H1 (cell line): ENCODE data around the gene INPP4B. TPM values are rescaled to one million over a fixed set of nuclear protein-coding genes. Genes with fewer than 3 reads are reported as not detected.
A peak's percentile ranks its signal among the peaks of the same experiment; 100 is the strongest.

Source experiments
- CTCF ChIA-PET: fragments of 300-600 bp; sonication (Branson Sonifier 250); formaldehyde crosslinking; loops from one replicate; lab custom pipeline; 2021; ENCODE audit not compliant: partially characterized antibody; lab: Charles Lee
- POLR2A ChIA-PET: fragments of 300-600 bp; sonication (Branson Sonifier 250); formaldehyde crosslinking; loops from one replicate; lab custom pipeline; 2021; ENCODE audit warnings: inconsistent platforms; ENCODE audit not compliant: partially characterized antibody; lab: Charles Lee
- DNase-seq, 2 experiments: peaks; one replicate each; pipeline versions ENCODE4 v3.0.0 to v3.0.0-alpha.2; 2010 to 2022; ENCODE audit warnings: low spot score in 2 of 2, low read depth in 1 of 2, mixed read lengths in 1 of 2
- FAIRE-seq: peaks from 2 replicates; lab custom pipeline; 2011; peaks lifted over from hg19 to GRCh38; lab: Jason Lieb, UNC
- H2AFZ ChIP-seq: 2 replicates; pipeline ENCODE4 v1.8.1; 2012; ENCODE audit warnings: low read length, inconsistent platforms
- H2AK5ac ChIP-seq: 2 replicates; pipeline ENCODE4 v1.6.1; 2013; ENCODE audit warnings: low read depth, low read length
- H2BK120ac ChIP-seq: replicated peaks from 2 replicates; pipeline ENCODE3; 2013; ENCODE audit warnings: low read depth, low read length, inconsistent platforms
- H2BK12ac ChIP-seq: 2 replicates; pipeline ENCODE4 v1.6.1; 2013; ENCODE audit warnings: low read depth, low read length
- H2BK15ac ChIP-seq: 2 replicates; pipeline ENCODE4 v1.6.1; 2013; ENCODE audit warnings: low read length
- H2BK20ac ChIP-seq: 2 replicates; pipeline ENCODE4 v1.6.1; 2013; ENCODE audit warnings: low read length
- H2BK5ac ChIP-seq: 2 replicates; pipeline ENCODE4 v1.6.1; 2013; ENCODE audit warnings: low read depth, low read length
- H3K14ac ChIP-seq: 2 replicates; pipeline ENCODE4 v1.6.1; 2013; ENCODE audit warnings: inconsistent platforms; ENCODE audit not compliant: insufficient read length
- H3K18ac ChIP-seq: 2 replicates; pipeline ENCODE4 v1.6.1; 2013; ENCODE audit warnings: low read length; ENCODE audit errors: extremely low read depth
- H3K23ac ChIP-seq: 2 replicates; pipeline ENCODE4 v1.6.1; 2013; ENCODE audit warnings: inconsistent platforms; ENCODE audit not compliant: insufficient read length
- H3K23me2 ChIP-seq: 2 replicates; pipeline ENCODE4 v1.6.1; 2013; ENCODE audit warnings: low read depth, low read length
- H3K27ac ChIP-seq: 2 replicates; pipeline ENCODE4 v1.6.1; 2011; ENCODE audit warnings: low read depth, low read length, inconsistent platforms
- H3K27me3 ChIP-seq, 4 experiments: replicated peaks in 1 of 4; 1 replicate in 1 of 4; 2 replicates in 3 of 4; pipeline versions ENCODE4 v1.6.1 to v1.8.1; 2011 to 2013; ENCODE audit warnings: low read length in 3 of 4, mild to moderate bottlenecking in 3 of 4, inconsistent platforms in 2 of 4, mixed read lengths in 2 of 4, moderate library complexity in 1 of 4; ENCODE audit not compliant: control insufficient read depth in 3 of 4, insufficient read depth in 3 of 4; ENCODE audit errors: extremely low read depth in 1 of 4
- H3K36me3 ChIP-seq, 4 experiments: 2 replicates each; pipeline versions ENCODE4 v1.6.1 to v1.8.1; 2011 to 2013; ENCODE audit warnings: mild to moderate bottlenecking in 4 of 4, low read length in 3 of 4, moderate library complexity in 2 of 4, control low read depth in 1 of 4, inconsistent platforms in 1 of 4; ENCODE audit not compliant: insufficient read depth in 4 of 4, control insufficient read depth in 2 of 4
- H3K4ac ChIP-seq: replicated peaks from 2 replicates; pipeline ENCODE3; 2013; ENCODE audit warnings: low read length, low read depth, mixed read lengths, inconsistent platforms; ENCODE audit not compliant: insufficient read length
- H3K4me1 ChIP-seq, 4 experiments: replicated peaks in 1 of 4; 1 replicate in 1 of 4; 2 replicates in 3 of 4; pipeline versions ENCODE4 v1.6.1 to v1.8.1; 2011 to 2013; ENCODE audit warnings: low read length in 3 of 4, inconsistent platforms in 2 of 4, mixed read lengths in 1 of 4; ENCODE audit not compliant: insufficient read depth in 4 of 4, control insufficient read depth in 3 of 4
- H3K4me2 ChIP-seq, 2 experiments: 2 replicates each; pipeline versions ENCODE4 v1.6.1 to v1.8.1; 2011 to 2013; ENCODE audit warnings: low read depth in 2 of 2, low read length in 2 of 2, control low read depth in 1 of 2, inconsistent platforms in 1 of 2, mild to moderate bottlenecking in 1 of 2; ENCODE audit not compliant: insufficient read depth in 1 of 2
- H3K4me3 ChIP-seq, 4 experiments: fragments of 200-600, 300-600 bp in 1 of 4; sonication (generic), shearing (Covaris generic), sonication (Bioruptor Twin) in 1 of 4; 2 replicates each; pipeline versions ENCODE4 v1.5.1 to v1.8.1; 2011 to 2016; ENCODE audit warnings: low read length in 4 of 4, low read depth in 3 of 4, control low read depth in 2 of 4, inconsistent platforms in 2 of 4, mild to moderate bottlenecking in 2 of 4, mixed read lengths in 1 of 4, moderate library complexity in 1 of 4; ENCODE audit not compliant: insufficient read depth in 2 of 4; ENCODE audit errors: extremely low read depth in 1 of 4
- H3K56ac ChIP-seq: replicated peaks from 2 replicates; pipeline ENCODE3; 2013; ENCODE audit warnings: low read depth, mild to moderate bottlenecking, mixed read lengths, low read length, inconsistent platforms; ENCODE audit not compliant: insufficient read length
- H3K79me1 ChIP-seq: 2 replicates; pipeline ENCODE4 v1.6.1; 2013; ENCODE audit warnings: low read depth, low read length, control low read depth
- H3K79me2 ChIP-seq, 2 experiments: 2 replicates each; pipeline versions ENCODE4 v1.6.1 to v1.8.1; 2012 to 2013; ENCODE audit warnings: low read length in 2 of 2, mild to moderate bottlenecking in 2 of 2, inconsistent platforms in 1 of 2; ENCODE audit not compliant: insufficient read depth in 2 of 2, control insufficient read depth in 1 of 2
- H3K9ac ChIP-seq, 4 experiments: replicated peaks in 1 of 4; 1 replicate in 1 of 4; 2 replicates in 3 of 4; pipeline versions ENCODE4 v1.6.1 to v1.8.1; 2011 to 2013; ENCODE audit warnings: low read depth in 3 of 4, low read length in 3 of 4, control low read depth in 2 of 4, mild to moderate bottlenecking in 2 of 4, moderate library complexity in 2 of 4, inconsistent platforms in 1 of 4; ENCODE audit errors: extremely low read depth in 1 of 4
- H3K9me3 ChIP-seq, 2 experiments: 2 replicates each; pipeline versions ENCODE4 v1.6.1 to v1.8.1; 2012 to 2013; ENCODE audit warnings: mild to moderate bottlenecking in 2 of 2, moderate library complexity in 2 of 2, control low read depth in 1 of 2, inconsistent platforms in 1 of 2, low read depth in 1 of 2, low read length in 1 of 2, mixed read lengths in 1 of 2; ENCODE audit not compliant: insufficient read depth in 2 of 2
- H4K20me1 ChIP-seq, 2 experiments: replicated peaks in 1 of 2; 2 replicates each; pipeline versions ENCODE3 to v1.8.1; 2011 to 2013; ENCODE audit warnings: inconsistent platforms in 2 of 2, low read length in 2 of 2, mild to moderate bottlenecking in 1 of 2; ENCODE audit not compliant: insufficient read depth in 2 of 2, control insufficient read depth in 1 of 2
- H4K5ac ChIP-seq: 2 replicates; pipeline ENCODE4 v1.6.1; 2013; ENCODE audit warnings: low read length, low read depth, mixed read lengths, inconsistent platforms; ENCODE audit not compliant: insufficient read length
- H4K8ac ChIP-seq: 2 replicates; pipeline ENCODE4 v1.8.0; 2013; ENCODE audit warnings: mild to moderate bottlenecking, moderate library complexity, low read length, inconsistent platforms; ENCODE audit not compliant: insufficient read depth; ENCODE audit errors: extremely low read depth
- H4K91ac ChIP-seq: replicated peaks from 2 replicates; pipeline ENCODE3; 2013; ENCODE audit warnings: low read length, mixed read lengths, inconsistent platforms; ENCODE audit not compliant: insufficient read length
- BCL11A ChIP-seq, 2 experiments: IDR thresholded peaks; one replicate each; pipeline ENCODE4 v1.6.1; 2011; ENCODE audit warnings: low read depth in 2 of 2, low read length in 2 of 2, mild to moderate bottlenecking in 2 of 2
- CBX8 ChIP-seq: fragments of 300-800, 300-1000 bp; sonication (generic); IDR thresholded peaks from 2 replicates; pipeline ENCODE4 v1.7.1; 2016; ENCODE audit warnings: low read depth, low read length, borderline replicate concordance
- KDM1A ChIP-seq: fragments of 200-600, 300-600 bp; sonication (generic); IDR thresholded peaks from 2 replicates; pipeline ENCODE4 v1.7.1; 2016; ENCODE audit warnings: mild to moderate bottlenecking, low read length, borderline replicate concordance
- KDM4A ChIP-seq: IDR thresholded peaks from one replicate; pipeline ENCODE4 v1.7.1; 2012; ENCODE audit warnings: low read depth, mild to moderate bottlenecking, moderate library complexity, low read length, inconsistent platforms; ENCODE audit not compliant: severe bottlenecking
- RXRA ChIP-seq: IDR thresholded peaks from 2 replicates; pipeline ENCODE4 v1.6.1; 2011; ENCODE audit warnings: low read depth, mild to moderate bottlenecking, low read length, moderate library complexity; ENCODE audit not compliant: insufficient read depth
- TCF12 ChIP-seq: IDR thresholded peaks from 2 replicates; pipeline ENCODE4 v1.6.1; 2011; ENCODE audit warnings: low read depth, mild to moderate bottlenecking, low read length
- WGBS, 2 experiments: shearing (Covaris generic) in 1 of 2; methylation state at CpG; one replicate each; pipeline versions ENCODE4 v1.1.6 to v1.1.7; 2013 to 2015; ENCODE audit warnings: low lambda C conversion rate in 2 of 2, mixed read lengths in 2 of 2, inconsistent platforms in 1 of 2, low coverage in 1 of 2, missing lambda C conversion rate in 1 of 2; ENCODE audit not compliant: insufficient replicate concordance in 2 of 2, insufficient coverage in 1 of 2, insufficient read length in 1 of 2; ENCODE audit errors: extremely low coverage in 1 of 2, missing lambda C conversion rate in 1 of 2; 5-methylcytosine and 5-hydroxymethylcytosine counted together
- polyA plus RNA-seq, 7 experiments: library from polyadenylated mRNA; depleted of rRNA in 3 of 7; stranded (reverse) in 5 of 7; unstranded in 2 of 7; fragments of >200 nt in 5 of 7; fragments of 200-250 nt in 2 of 7; gene quantifications; 1 replicate in 5 of 7; 2 replicates in 1 of 7; 4 replicates in 1 of 7; pipeline versions ENCODE4 v1.2.1 to v1.2.3, GENCODE V29; 2011 to 2013; ENCODE audit warnings: missing spikeins in 2 of 7, mixed read lengths in 2 of 7
- total RNA-seq: library from RNA; stranded (reverse); fragmentation: NEBNext Ultra II Directional; extraction: Animal tissue kit (Norgen Biotek cat#: 25700); gene quantifications from 2 replicates; pipeline ENCODE4 v1.2.1, GENCODE V29; 2021

Gene INPP4B
- total and polyA plus RNA-seq, 2 of the 8 experiments (the other 6 are each of a cell fraction or from before 2014, with no cell fraction given), result 0.11 to 0.54 TPM

GRCh38 chr4:142352712-142353111, 493.4 kb downstream of the INPP4B start:
- no peak overlapping the region for H2BK5ac ChIP-seq
- H4K20me1 ChIP-seq, result no peaks in the 10 kb centered on the region
- H3K36me3 ChIP-seq, result no peaks in the 10 kb centered on the region
- 0 out of 2 replicates have a peak overlapping the region, but pooled peaks have one; percentile 14 for H2AFZ ChIP-seq
- H3K79me1 ChIP-seq, result no peaks in the 10 kb centered on the region
- no peak overlapping the region for H2BK12ac ChIP-seq
- no peak for DNase-seq
- H3K9me3 ChIP-seq, result no peaks in the 10 kb centered on the region
- no peak overlapping the region for H3K4me3 ChIP-seq
- H3K18ac ChIP-seq, result no peak overlapping the region
- no peak overlapping the region for H4K8ac ChIP-seq
- H3K4me2 ChIP-seq, result no peak overlapping the region
- H3K4me1 ChIP-seq, result no peaks in the 10 kb centered on the region
- H3K56ac ChIP-seq, result no peak overlapping the region
- no peak overlapping the region for H4K5ac ChIP-seq
- no peak overlapping the region for H2AK5ac ChIP-seq
- no peaks in the 10 kb centered on the region for H3K23me2 ChIP-seq
- CTCF ChIA-PET, result interaction anchor here (0.6 to 2.9 kb wide), 29 partner anchors 11 to 672 kb away, joined by 3 to 23 read pairs (median 3); partner anchors contain the start of gene INPP4B
- no peak overlapping the region for H2BK120ac ChIP-seq
- H3K79me2 ChIP-seq, result no peaks in the 10 kb centered on the region
- POLR2A ChIA-PET, result no interaction called here
- FAIRE-seq, result no peak
- no peak overlapping the region for H3K14ac ChIP-seq
- H3K27me3 ChIP-seq, result no peaks in the 10 kb centered on the region
- H3K23ac ChIP-seq, result no peak overlapping the region
- no peak overlapping the region for H3K9ac ChIP-seq
- H3K27ac ChIP-seq, result no peak overlapping the region
- no peak overlapping the region for H2BK20ac ChIP-seq
- H3K4ac ChIP-seq, result no peak overlapping the region
- H4K91ac ChIP-seq, result no peak overlapping the region
- no peak overlapping the region for H2BK15ac ChIP-seq
- 82% methylated on average over 4 of the region's 4 CpGs; no CpG with 5 or more reads in 1 of the 2 experiments for WGBS, 2 experiments
- TF ChIP-seq TCF12 (no peak), CBX8 (no peak), BCL11A (IDR thresholded peaks at IDR 0.05; ENCODE audit: low read depth in 2 of 2, low read length in 2 of 2) (no peak), RXRA (no peak), KDM1A (no peak), KDM4A (no peak)
